ENCODE data around the gene NIPAL4. TPM values are rescaled to one million over a fixed set of nuclear protein-coding genes. Genes with fewer than 3 reads are reported as not detected.

Gene NIPAL4
- total RNA-seq, 2 experiments from 2014 or later, result not detected

GRCh38 chr5:157487358-157487757 is 27.3 kb downstream of the NIPAL4 start:
- ChIA-PET POLR2A (no interaction called here), CTCF (interaction anchor here (0.9 kb wide), 1 partner anchor 10 kb away, joined by 3 read pairs; no protein-coding TSS in a partner anchor)
- Mint-ChIP-seq H3K9me3 (ENCODE audit: insufficient read depth) (no peaks in the 10 kb centered on the region), H3K4me1 (ENCODE audit: low read depth) (peaks cover 29% of the 10 kb centered on the region), H3K36me3 (ENCODE audit: low read depth) (peaks cover 79% of the 10 kb centered on the region), H3K27ac (peak overlapping the region; percentile 44), H3K27me3 (ENCODE audit: low read depth) (no peaks in the 10 kb centered on the region), H3K4me3 (no peak overlapping the region)
- ATAC-seq, result peak; percentile 33
- no peak for DNase-seq

GRCh38 chr5:157491471-157491995 is 31.5 kb downstream of the NIPAL4 start:
- POLR2A ChIA-PET, result no interaction called here
- no peak overlapping the region for H3K4me3 Mint-ChIP-seq
- no peak for ATAC-seq
- H3K4me1 Mint-ChIP-seq (ENCODE audit: low read depth), result peaks cover 28% of the 10 kb centered on the region
- H3K36me3 Mint-ChIP-seq (ENCODE audit: low read depth), result peaks cover 69% of the 10 kb centered on the region
- H3K27me3 Mint-ChIP-seq (ENCODE audit: low read depth), result no peaks in the 10 kb centered on the region
- CTCF ChIA-PET, result no interaction called here
- no peak for DNase-seq
- no peaks in the 10 kb centered on the region for H3K9me3 Mint-ChIP-seq (ENCODE audit: insufficient read depth)
- no peak overlapping the region for H3K27ac Mint-ChIP-seq

GRCh38 chr5:157492886-157493285 is 32.9 kb downstream of the NIPAL4 start:
- Mint-ChIP-seq H3K4me3 (no peak overlapping the region), H3K27me3 (ENCODE audit: low read depth) (no peaks in the 10 kb centered on the region), H3K36me3 (ENCODE audit: low read depth) (peaks cover 70% of the 10 kb centered on the region), H3K27ac (peak overlapping the region; percentile 36), H3K4me1 (ENCODE audit: low read depth) (peaks cover 14% of the 10 kb centered on the region), H3K9me3 (ENCODE audit: insufficient read depth) (no peaks in the 10 kb centered on the region)
- ATAC-seq (no peak), DNase-seq (no peak)
- ChIA-PET POLR2A (no interaction called here), CTCF (no interaction called here)

- DNase-seq (no peak), ATAC-seq (no peak)
- no peaks in the 10 kb centered on the region for H3K9me3 Mint-ChIP-seq (ENCODE audit: insufficient read depth)
- H3K27me3 Mint-ChIP-seq (ENCODE audit: low read depth), result no peaks in the 10 kb centered on the region
- peaks cover 57% of the 10 kb centered on the region for H3K36me3 Mint-ChIP-seq (ENCODE audit: low read depth)
- ChIA-PET POLR2A (interaction anchor here (0.7 kb wide), 1 partner anchor 33 kb away, joined by 3 read pairs; no protein-coding TSS in a partner anchor), CTCF (interaction anchor here (1.5 kb wide), 1 partner anchor 9 kb away, joined by 3 read pairs; no protein-coding TSS in a partner anchor)
- peaks cover 7% of the 10 kb centered on the region for H3K4me1 Mint-ChIP-seq (ENCODE audit: low read depth)
- peak overlapping the region; percentile 24 for H3K27ac Mint-ChIP-seq
- H3K4me3 Mint-ChIP-seq, result no peak overlapping the region
Observed at GRCh38 chr5:157494178-157494832, 34.3 kb downstream of the NIPAL4 start.

GRCh38 chr5:157496864-157497263 is 36.9 kb downstream of the NIPAL4 start:
- ATAC-seq, result no peak
- DNase-seq, result no peak
- H3K4me1 Mint-ChIP-seq (ENCODE audit: low read depth), result peaks cover 7% of the 10 kb centered on the region
- POLR2A ChIA-PET, result no interaction called here
- H3K27me3 Mint-ChIP-seq (ENCODE audit: low read depth), result no peaks in the 10 kb centered on the region
- H3K27ac Mint-ChIP-seq, result no peak overlapping the region
- peaks cover 55% of the 10 kb centered on the region for H3K36me3 Mint-ChIP-seq (ENCODE audit: low read depth)
- H3K4me3 Mint-ChIP-seq, result no peak overlapping the region
- CTCF ChIA-PET, result interaction anchor here (0.6 kb wide), 1 partner anchor 38 kb away, joined by 3 read pairs; no protein-coding TSS in a partner anchor
- H3K9me3 Mint-ChIP-seq (ENCODE audit: insufficient read depth), result no peaks in the 10 kb centered on the region

- no peaks in the 10 kb centered on the region for H3K9me3 Mint-ChIP-seq (ENCODE audit: insufficient read depth)
- peaks cover 60% of the 10 kb centered on the region for H3K36me3 Mint-ChIP-seq (ENCODE audit: low read depth)
- H3K27ac Mint-ChIP-seq, result no peak overlapping the region
- no peak for ATAC-seq
- peaks cover 18% of the 10 kb centered on the region for H3K4me1 Mint-ChIP-seq (ENCODE audit: low read depth)
- ChIA-PET CTCF (no interaction called here), POLR2A (no interaction called here)
- H3K4me3 Mint-ChIP-seq, result no peak overlapping the region
- no peak for DNase-seq
- no peaks in the 10 kb centered on the region for H3K27me3 Mint-ChIP-seq (ENCODE audit: low read depth)
Observed at GRCh38 chr5:157497875-157498611, 38.0 kb downstream of the NIPAL4 start.

GRCh38 chr5:157502143-157502647 is 42.2 kb downstream of the NIPAL4 start:
- ATAC-seq, result peak; percentile 39
- ChIA-PET CTCF (no interaction called here), POLR2A (no interaction called here)
- peaks cover 30% of the 10 kb centered on the region for H3K4me1 Mint-ChIP-seq (ENCODE audit: low read depth)
- H3K36me3 Mint-ChIP-seq (ENCODE audit: low read depth), result peaks cover 67% of the 10 kb centered on the region
- DNase-seq, result no peak
- no peaks in the 10 kb centered on the region for H3K9me3 Mint-ChIP-seq (ENCODE audit: insufficient read depth)
- no peaks in the 10 kb centered on the region for H3K27me3 Mint-ChIP-seq (ENCODE audit: low read depth)
- H3K4me3 Mint-ChIP-seq, result no peak overlapping the region
- no peak overlapping the region for H3K27ac Mint-ChIP-seq

GRCh38 chr5:157504053-157504452 is 44.0 kb downstream of the NIPAL4 start:
- no peaks in the 10 kb centered on the region for H3K9me3 Mint-ChIP-seq (ENCODE audit: insufficient read depth)
- ChIA-PET CTCF (interaction anchor here (0.8 to 1.1 kb wide), 2 partner anchors 33 to 71 kb away, joined by 3 to 4 read pairs; no protein-coding TSS in a partner anchor), POLR2A (no interaction called here)
- H3K27me3 Mint-ChIP-seq (ENCODE audit: low read depth), result no peaks in the 10 kb centered on the region
- peaks cover 75% of the 10 kb centered on the region for H3K36me3 Mint-ChIP-seq (ENCODE audit: low read depth)
- H3K4me3 Mint-ChIP-seq, result no peak overlapping the region
- H3K27ac Mint-ChIP-seq, result no peak overlapping the region
- DNase-seq (no peak), ATAC-seq (no peak)
- H3K4me1 Mint-ChIP-seq (ENCODE audit: low read depth), result peaks cover 30% of the 10 kb centered on the region

GRCh38 chr5:157505496-157505895 is 45.5 kb downstream of the NIPAL4 start:
- no peak overlapping the region for H3K27ac Mint-ChIP-seq
- ChIA-PET POLR2A (no interaction called here), CTCF (no interaction called here)
- no peaks in the 10 kb centered on the region for H3K9me3 Mint-ChIP-seq (ENCODE audit: insufficient read depth)
- DNase-seq (no peak), ATAC-seq (no peak)
- H3K27me3 Mint-ChIP-seq (ENCODE audit: low read depth), result no peaks in the 10 kb centered on the region
- H3K4me3 Mint-ChIP-seq, result no peak overlapping the region
- peaks cover 30% of the 10 kb centered on the region for H3K4me1 Mint-ChIP-seq (ENCODE audit: low read depth)
- H3K36me3 Mint-ChIP-seq (ENCODE audit: low read depth), result peaks cover 81% of the 10 kb centered on the region

- POLR2A ChIA-PET, result no interaction called here
- DNase-seq, result no peak
- Mint-ChIP-seq H3K36me3 (ENCODE audit: low read depth) (peaks cover 80% of the 10 kb centered on the region), H3K27me3 (ENCODE audit: low read depth) (no peaks in the 10 kb centered on the region), H3K9me3 (ENCODE audit: insufficient read depth) (no peaks in the 10 kb centered on the region), H3K4me3 (no peak overlapping the region), H3K4me1 (ENCODE audit: low read depth) (peaks cover 30% of the 10 kb centered on the region), H3K27ac (peak overlapping the region; percentile 58)
- CTCF ChIA-PET, result no interaction called here
- no peak for ATAC-seq
Observed at GRCh38 chr5:157506066-157506590, 46.1 kb downstream of the NIPAL4 start.

GRCh38 chr5:157506981-157507780 is 47.2 kb downstream of the NIPAL4 start:
- ATAC-seq (no peak), DNase-seq (no peak)
- no peaks in the 10 kb centered on the region for H3K9me3 Mint-ChIP-seq (ENCODE audit: insufficient read depth)
- H3K4me3 Mint-ChIP-seq, result no peak overlapping the region
- no peaks in the 10 kb centered on the region for H3K27me3 Mint-ChIP-seq (ENCODE audit: low read depth)
- no peak overlapping the region for H3K27ac Mint-ChIP-seq
- CTCF ChIA-PET, result interaction anchor here (0.9 to 2.0 kb wide), 2 partner anchors 75 to 212 kb away, joined by 3 to 4 read pairs; no protein-coding TSS in a partner anchor
- POLR2A ChIA-PET, result no interaction called here
- H3K36me3 Mint-ChIP-seq (ENCODE audit: low read depth), result peaks cover 80% of the 10 kb centered on the region
- H3K4me1 Mint-ChIP-seq (ENCODE audit: low read depth), result peaks cover 28% of the 10 kb centered on the region

Data from activated CD8-positive, alpha-beta T cell treated with anti-CD3 and anti-CD28 coated beads, Interleukin-2, amount 10 ng/mL, durations not matched to agents 7 days and 5 days (primary cell).